Activated naive CD4-positive, alpha-beta T cell (primary cell): ENCODE measurements around the gene PRKN.

Experiments
- DNase-seq, 4 experiments: peaks; one replicate each; lab custom pipeline; 2025; lab: John Stamatoyannopoulos, UW

PRKN gene

DNA sequence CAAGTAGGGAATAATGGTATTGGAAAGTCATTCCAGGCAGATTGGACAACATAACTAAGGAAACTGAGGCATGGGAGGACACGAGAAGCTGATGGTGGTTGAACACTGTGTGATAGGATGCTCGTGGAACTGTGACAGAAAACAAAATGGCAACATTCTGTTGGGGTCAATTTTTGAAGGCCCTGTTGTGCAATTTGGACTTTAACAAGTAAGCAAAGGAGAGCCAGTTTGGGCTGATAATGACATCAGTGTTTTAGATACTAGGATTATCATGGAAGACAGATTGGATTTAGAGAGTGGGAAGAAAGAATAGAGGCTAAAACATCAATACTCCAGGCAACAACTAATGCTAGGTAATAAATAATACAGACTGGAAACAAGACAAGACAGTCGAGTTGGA lies 53.1 kb downstream of the PRKN start:
- no peak for DNase-seq

DNA sequence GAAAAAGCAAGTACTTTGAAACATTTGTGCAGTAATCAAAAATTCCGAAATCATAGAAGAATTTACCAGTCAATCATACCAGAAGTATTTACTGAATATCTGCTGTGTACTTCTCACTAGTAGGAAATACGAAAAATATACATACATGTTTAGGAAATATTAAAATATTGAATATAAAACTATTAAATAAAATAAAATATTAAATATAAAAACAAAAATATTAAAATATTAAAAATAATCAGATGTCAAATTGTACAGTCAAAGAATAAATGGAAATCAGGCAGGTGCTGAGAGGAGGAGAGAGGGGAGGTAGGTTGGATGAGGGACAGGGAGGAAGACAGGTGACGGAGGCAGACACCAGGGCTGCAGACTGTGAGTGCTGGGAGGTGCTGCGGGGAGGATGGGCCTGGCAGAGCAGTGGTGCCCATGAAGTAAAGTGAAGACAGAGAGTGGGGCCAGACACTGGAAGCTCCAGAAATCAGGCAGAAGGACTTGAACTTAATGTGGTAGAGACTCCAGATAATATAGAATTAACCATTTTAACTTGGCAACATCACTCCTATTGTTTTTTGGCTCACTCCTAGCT lies 55.9 kb downstream of the PRKN start:
- DNase-seq: no peak

DNA sequence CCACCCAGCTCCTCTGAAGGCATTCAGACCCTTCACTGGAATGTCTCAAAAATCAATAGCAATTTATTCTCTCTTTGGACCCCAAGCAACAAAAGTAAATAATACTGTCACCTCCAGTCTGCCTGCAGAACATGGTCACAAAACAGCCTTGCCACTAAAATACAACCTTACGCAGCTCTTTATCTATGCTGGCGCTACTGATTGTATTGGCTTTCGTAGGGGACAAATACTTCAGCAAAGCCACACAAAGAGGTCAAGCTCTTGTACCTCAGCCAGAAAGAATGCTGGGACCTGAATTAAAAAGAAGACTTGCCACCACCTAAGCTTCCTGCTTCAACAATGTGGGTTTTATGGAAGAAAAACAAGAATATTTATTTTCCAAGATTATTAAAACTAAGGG lies 57.2 kb downstream of the PRKN start:
- DNase-seq: no peak

DNA sequence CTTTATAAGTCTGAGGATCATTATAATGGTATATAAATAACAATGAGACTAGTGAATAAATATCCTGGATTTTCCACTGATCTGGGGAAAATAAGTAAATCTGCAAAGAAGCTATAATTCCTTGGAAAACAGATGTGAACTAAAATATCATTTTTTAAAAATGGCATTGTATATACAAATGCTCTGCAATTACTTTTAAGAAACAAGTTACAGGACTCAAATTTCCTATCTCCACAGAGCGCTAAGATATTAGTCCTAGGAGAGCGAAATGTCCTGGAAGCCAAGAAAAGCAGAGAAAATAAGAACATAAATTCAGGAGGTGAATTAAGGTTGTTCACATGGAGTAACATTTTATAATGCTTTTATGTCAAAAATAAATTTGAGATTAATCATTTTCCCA lies 61.3 kb downstream of the PRKN start:
- DNase-seq: no peak

DNA sequence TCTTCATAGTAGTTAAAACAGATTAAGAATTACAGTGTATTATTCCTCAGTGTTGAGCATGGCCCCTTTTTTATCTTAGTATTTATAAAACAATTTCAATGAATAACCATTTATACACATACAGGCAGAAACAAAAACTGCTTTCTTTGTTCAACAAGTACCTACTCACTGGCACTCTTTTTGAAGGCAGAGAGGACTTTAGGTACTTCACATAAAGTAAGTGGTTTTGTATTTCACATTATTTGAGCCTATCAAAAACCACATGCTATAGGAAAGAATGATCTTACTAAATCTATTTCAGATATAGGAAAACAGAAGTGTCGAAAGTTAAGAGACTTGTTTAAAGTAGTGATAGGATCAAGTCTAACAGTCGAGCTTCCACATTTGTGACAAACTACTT lies 73.8 kb downstream of the PRKN start:
- DNase-seq: no peak

DNA sequence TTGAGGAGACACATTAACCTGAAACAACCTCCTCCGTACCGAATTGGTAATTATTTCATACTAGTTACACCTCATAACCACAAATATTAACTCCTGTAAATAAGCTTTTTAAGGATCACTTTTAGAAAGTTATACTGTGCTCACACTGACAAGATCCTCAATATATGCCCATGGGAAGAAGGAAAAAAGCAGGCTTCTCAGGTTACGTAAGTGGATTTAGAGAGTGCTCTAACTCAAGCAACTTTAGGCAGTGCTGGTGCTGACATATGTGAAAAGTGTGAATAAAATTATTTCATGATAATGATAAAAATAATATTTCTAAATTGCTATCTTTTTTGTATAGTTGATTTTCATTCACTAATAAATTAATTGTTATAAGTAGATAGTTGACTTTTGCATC lies 76.1 kb downstream of the PRKN start:
- DNase-seq: no peak

DNA sequence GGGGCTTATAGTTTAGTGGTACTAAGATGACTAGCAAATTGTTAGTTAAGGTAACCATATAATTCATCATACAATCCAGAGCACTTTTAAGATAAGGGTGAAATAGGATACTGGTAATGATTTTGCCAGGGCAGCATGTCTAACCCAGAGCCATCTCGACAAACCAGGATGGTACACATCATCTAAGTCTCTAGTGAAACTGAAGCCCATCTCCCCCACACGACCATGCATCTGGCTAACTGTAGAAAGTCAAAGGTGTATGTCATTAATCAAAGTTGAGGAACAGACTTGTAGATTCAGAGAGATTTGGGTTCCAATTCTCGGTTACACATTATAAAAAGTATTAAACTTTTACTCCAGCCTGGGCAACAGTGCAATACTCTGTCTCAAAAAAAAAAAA lies 78.3 kb downstream of the PRKN start:
- DNase-seq: no peak

DNA sequence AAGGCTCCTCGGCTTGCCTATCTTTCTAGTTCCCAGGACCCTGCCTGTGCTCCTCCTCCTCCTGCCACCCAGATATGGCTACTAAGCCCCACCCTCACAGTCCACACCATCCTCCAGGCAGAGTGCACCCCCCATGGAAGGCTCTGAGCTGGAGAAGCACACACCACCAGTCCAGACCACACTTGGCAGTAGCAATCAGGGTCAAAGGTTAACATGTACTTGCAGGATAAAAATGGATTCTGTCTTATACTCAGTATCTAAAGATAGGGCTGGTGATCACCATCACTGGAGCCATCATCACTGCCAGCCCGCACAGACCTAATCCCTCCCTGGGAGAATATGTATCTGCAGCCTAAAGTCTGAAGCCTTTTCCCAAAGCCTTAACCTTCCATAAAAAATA lies 83.4 kb downstream of the PRKN start:
- DNase-seq: no peak

DNA sequence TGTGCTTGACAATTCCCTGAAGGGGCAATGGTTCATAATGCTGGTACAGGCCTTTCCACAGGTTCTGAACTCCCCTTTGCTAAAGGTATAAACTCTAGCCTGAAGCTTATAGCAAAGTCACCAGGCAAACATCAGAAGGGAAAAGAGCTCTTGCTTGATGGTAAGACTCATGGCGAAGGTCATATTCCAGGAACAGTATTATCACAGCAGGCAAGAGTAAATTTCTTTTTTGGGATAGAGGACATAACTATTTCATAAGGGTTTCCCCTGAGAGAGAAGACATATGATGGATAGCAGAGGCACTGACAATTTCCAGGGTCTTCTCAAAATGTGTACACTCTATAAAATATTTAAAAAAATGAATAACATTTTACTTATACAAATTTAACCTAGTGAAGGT lies 86.8 kb downstream of the PRKN start:
- DNase-seq: no peak

DNA sequence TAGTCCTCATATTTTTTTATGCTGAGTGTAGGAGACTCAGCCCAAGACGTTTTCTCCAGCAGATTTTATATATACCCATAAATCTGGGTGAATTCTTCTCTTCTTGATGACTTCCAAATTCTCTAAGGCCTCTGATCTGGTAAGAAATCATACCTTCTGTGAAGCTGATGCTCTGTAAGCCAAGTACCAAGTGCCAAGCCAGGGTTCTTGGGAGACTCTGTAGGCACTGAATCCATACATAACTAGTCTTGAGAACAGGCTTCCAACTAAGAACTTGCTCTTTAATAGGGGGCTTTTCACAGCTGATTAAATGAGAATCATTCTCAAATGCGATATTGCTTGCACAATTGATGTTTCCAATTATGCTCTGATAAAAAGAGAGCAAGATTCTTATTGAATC lies 87.6 kb downstream of the PRKN start:
- DNase-seq: no peak

DNA sequence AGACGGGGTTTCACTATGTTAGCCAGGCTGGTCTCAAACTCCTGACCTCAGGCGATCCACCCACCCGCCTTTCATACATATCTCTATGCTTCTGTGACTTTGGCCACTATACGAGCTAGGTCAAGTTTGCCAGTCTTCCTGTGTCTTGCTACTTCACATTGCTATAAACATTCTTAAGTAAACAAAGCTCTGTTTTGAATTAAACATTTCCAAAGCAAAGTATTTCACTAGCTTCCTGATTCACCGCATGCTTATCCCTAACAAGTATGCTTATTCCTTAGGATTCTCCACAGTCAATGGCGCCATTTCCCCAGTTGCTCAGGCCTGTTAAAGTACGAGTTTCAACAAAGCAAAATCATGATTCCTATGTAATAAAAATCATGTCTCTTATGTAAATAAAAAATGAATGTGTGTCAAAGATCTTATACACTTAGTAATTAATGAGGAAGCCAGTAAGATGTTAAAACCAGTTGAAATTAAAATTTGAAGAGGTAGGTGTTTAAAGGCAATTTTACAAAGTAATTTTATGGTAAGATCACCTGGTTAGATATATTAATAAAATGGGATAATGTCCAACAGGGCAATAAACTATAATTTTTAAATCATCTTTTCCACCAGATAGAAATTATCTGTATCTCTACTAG lies 88.5 kb downstream of the PRKN start:
- DNase-seq: no peak

DNA sequence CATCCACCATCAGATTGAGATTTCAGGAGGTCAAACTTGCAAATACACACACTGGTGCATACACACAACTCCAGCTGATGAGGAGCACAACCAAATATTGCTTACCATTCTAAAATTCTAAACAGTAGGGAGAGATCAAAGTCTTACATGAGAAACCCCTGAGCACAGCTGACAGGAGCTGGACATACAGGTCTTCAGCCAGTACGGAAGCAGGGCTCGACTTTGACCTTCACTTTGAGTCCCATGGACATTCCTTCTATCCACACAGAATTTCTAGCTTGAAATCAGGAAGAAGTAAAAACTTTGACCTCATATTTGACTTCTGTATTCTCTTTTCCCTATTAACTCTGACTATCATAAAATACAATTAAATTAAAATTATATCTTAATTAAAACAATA lies 90.2 kb downstream of the PRKN start:
- DNase-seq: no peak

DNA sequence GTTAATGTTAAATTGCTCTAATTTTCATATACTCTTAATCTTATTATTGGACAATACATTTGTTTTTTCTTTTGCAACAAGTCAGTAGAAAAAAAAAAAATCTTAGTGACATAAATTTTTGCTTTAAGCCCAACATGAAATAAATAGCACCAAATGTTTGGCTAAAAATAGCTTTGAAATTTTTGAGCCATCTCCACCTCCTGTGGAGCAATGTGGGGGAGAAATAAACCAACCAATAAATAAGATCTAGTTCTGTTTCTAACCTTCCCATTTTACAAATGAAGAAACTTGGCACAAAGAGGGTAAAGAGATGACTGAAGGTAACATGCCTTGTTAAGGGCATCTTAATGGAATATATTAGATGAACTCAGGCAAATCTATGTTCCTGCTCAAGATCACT lies 91.4 kb downstream of the PRKN start:
- DNase-seq: no peak

DNA sequence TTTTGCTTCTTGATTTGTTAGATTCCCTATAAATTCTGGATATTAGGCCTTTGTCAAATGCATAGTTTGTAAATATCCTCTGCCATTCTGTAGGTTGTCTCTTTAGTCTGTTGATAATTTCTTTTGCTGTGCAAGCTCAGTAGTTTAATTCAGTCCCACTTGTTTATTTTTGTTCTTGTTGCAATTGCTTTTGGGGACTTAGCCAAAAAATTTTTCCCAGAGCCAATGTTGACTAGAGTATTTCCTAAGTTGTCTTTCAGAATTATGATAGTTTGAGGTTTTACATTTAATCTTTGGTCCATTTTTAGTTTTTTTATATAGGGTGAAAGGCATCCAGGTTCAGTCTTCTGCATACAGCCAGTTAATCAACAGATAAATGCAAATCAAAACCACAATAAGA lies 96.0 kb downstream of the PRKN start:
- DNase-seq: no peak

DNA sequence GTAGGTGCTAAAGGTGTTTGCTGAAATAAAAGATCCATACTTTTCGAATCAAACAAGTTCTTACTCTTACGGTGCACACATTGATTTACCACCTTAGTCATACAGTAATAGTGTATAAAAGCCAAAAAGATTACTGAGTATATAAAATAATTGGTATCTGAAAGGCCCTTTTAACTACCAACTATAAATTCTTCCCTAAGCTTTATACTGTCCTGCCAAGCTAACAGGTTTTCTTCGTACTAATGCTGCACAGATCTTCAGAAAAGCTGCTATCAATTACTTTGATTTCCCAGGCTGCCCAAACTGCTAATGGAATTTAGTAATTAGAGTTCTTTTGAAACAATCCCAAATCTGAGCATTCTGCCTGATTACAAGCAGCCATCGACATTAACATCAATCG lies 97.5 kb downstream of the PRKN start:
- no peak for DNase-seq

DNA sequence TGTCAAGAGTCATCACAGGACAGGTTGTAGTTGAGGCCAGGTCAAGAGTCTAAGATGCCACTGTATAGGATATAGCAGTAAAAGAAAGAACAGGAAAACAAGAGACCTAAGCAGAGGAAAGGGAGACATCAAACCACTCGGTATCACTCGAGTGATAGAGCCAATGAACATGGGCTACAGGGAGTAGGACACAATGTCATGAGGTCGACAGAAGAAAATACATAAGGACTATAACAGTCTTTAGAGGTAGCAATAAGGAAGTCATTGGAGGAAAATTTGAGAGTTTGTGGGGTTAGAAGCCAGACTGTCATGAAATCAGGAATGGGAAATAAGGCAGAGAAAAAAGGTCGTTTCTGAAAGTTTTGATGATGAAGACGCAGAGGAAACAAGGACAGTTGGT lies 99.7 kb downstream of the PRKN start:
- no peak for DNase-seq

DNA sequence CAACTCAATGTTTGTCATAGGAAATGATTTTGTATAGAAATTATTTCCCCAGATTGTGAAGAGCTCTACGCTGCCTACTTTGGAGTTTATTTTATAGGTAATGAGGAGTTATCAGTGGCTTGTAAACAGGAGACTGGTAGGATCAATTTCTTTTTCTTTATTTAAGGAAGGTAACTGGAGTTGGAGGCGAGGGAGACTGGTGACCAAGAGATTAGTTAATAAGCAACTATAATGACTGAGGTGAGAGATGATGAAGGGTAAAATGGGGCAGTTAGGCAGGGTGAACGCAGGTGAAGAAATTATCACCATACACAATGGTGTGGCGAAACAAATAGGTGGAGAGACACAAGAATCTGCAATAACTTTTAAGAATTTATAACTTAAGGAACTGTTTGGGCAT lies 100.2 kb downstream of the PRKN start:
- DNase-seq: no peak

DNA sequence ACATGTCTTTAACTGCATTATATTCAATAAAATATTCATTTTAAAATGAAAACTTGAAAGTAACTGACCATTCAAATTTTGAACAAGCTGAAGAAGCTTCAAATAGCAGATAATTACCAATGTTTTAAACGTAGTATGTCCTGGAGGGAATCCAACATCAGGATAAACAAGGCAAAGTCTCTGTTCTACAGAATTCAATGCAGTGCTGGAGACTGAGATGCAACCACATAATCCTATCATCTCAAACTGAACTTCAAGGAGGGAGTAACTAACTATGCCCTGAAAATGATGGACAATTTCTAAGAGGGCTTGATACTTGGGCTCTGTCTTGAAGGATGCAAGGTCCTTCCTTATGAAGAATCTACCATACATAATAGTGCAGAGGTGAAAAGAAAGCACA lies 100.7 kb downstream of the PRKN start:
- no peak for DNase-seq

DNA sequence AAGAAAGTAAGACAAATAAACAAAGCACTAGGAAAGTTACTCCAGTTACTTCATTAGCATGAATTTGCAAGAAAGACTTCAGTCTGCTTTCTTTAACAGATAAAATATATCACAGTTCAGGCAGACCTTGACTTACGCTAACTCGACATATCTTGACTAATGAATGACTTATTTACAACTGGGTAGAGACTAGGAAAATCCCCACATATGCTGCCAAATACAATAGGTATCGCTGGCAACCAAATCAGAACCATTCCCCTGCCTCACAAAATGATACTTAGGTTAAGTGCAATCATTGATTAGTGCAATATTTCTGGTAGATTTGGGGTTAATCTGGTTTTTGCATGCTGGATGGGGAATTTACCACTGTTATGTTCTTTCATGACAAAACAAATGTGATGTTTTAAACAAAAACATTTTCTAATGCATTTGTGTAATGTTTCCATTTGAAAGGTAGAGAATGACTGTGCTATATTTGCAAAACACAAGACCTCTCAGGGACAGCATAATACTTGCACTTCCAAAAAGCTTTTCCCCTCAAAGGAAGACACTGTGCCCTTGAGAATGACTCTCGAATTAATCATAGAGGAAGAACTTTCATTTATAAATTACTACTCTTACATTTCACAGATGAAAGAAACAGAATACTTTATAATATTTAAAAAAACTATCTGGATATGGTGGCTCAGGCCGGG lies 101.6 kb downstream of the PRKN start:
- no peak for DNase-seq

DNA sequence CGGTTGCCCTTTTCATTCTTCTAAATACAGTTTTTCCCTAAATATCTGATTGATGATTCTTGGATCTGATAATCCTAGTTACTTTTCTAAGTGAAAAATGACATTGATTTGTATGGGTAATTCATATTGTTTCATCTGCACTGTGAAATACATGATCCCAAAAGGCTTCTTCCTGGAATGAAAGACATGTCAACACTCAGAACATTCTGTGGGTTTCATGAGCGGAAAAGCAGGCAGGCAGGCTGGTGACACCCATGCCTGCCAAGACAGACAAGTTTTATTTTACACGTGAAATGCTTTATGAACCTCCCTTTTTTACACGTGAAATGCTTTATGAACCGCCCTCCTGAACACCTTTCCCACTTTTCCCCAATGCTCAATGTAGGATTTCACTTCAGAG lies 105.0 kb downstream of the PRKN start:
- no peak for DNase-seq

DNA sequence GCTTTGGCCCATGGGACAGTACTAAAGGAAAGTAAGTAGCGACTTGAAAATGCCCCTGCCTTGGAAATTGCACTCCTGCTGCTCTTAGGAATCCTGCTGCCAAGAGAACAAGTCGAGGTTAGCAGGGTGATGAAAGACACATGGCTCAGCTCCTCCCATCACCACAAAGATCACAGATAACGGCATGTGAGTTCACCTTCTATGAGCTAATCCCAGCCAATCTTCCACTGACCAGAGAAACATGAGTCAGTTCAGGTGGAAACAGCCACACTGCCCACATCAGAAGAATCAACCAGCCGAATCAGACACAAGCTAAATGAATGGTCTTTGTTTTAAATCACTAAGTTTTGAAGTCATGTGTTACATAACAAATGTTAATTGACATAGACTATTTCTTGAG lies 106.3 kb downstream of the PRKN start:
- DNase-seq: no peak

DNA sequence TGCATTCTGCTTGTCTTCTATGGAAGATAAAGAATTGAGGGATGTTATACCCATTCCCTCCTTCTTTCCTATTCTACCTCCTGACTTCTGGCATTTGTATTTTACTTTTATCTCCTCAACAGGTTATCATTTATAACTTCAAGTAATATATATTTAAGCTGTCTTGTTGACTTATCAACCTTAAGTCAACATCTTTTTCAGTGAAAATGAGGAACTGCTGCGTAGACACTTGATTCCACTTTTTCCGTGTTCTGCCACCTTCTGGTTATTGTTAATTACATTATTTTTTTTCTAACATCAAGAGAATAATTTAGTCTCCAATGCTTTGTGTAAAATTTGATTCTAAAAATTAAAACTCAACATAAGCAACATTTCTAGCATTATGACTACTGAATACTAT lies 107.5 kb downstream of the PRKN start:
- DNase-seq: no peak

DNA sequence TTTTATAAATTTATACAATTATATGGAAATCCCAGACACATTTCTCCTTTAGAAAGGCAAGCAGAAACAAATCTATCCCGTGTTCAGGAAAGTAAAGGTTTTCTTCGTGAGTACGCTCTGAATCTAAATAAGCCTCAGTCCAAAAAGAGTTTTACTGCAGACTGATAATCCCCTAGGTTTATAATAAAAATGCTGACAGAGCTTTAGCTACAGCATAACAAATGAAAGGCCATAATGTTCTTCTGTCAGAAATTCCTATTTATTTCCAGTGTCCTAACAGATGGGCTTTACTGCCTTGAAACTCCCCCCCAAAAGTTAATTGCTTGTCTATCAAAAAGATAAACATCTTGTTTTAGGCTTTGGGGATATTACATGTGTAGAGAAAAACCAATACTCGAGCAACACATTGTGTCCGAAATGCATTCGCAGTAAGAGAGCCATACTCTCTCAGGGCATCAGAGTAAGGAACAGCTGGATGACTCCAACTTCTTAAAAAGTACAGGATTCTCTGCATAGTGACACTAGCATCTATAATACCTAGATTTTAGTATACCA lies 109.0 kb downstream of the PRKN start:
- DNase-seq: no peak
